NCI-H748 (cell line): ENCODE measurements around the gene GOLGA8M.
A peak's percentile ranks its signal among the peaks of the same experiment; 100 is the strongest.
"Not testable (repeated sequence)": the region's sequence is repeated elsewhere in the genome, so short reads cannot be mapped to it uniquely, and the experiment has no call there.

Source experiments
- DNase-seq: peaks from one replicate; lab custom pipeline; 2025; ENCODE audit not compliant: unreplicated experiment; lab: John Stamatoyannopoulos, UW

The GOLGA8M gene, protein sequence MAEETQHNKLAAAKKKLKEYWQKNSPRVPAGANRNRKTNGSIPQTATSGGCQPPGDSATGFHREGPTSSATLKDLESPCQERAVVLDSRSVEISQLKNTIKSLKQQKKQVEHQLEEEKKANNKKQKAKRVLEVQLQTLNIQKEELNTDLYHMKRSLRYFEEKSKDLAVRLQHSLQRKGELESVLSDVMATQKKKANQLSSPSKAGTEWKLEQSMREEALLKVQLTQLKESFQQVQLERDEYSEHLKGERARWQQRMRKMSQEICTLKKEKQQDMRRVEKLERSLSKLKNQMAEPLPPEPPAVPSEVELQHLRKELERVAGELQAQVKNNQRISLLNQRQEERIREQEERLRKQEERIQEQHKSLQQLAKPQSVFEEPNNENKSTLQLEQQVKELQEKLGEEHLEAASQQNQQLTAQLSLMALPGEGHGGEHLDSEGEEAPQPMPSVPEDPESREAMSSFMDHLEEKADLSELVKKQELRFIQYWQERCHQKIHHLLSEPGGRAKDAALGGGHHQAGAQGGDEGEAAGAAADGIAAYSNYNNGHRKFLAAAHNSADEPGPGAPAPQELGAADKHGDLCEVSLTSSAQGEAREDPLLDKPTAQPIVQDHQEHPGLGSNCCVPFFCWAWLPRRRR

DNA sequence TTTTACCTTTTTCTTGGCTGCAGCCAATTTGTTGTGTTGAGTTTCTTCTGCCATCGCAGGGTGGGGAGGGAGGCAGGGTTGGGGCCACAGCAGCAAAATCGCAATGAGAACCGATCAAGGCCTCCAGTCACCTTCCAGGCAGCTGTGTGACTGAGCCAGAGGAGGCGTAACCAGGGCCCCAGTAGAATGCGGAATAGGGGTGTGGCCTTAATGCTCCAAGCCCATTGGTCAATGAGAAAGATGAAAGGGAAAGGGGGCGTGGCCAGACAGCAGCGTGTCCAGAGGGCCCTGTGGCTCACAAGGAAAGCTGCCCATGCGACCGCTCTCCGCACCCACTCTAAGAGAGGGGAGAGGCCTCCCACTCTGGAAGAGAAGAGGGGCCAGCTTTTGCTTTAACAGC, at the start of gene GOLGA8M:
GOLGA8M (minus strand) TSS at position 152 of the 400 bp plus-strand sequence; CDS start at position 54, 98 bp downstream.
- DNase-seq, result not testable (repeated sequence)

DNA sequence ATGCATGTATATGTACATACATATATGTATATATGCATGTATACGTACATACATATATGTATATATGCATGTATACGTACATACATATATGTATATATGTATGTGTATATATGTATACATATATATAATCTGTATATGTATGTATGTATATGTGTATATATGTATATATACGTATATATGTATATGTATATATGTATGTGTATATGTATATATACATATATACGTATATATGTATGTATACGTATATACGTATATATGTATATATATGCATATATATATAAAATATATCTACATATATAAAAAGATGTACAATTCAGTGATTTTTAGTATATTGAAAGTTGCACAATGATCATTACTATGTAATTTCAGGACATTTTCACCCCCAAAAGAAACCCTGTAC, 30.7 kb upstream of the GOLGA8M start:
- DNase-seq, result not testable (repeated sequence)

DNA sequence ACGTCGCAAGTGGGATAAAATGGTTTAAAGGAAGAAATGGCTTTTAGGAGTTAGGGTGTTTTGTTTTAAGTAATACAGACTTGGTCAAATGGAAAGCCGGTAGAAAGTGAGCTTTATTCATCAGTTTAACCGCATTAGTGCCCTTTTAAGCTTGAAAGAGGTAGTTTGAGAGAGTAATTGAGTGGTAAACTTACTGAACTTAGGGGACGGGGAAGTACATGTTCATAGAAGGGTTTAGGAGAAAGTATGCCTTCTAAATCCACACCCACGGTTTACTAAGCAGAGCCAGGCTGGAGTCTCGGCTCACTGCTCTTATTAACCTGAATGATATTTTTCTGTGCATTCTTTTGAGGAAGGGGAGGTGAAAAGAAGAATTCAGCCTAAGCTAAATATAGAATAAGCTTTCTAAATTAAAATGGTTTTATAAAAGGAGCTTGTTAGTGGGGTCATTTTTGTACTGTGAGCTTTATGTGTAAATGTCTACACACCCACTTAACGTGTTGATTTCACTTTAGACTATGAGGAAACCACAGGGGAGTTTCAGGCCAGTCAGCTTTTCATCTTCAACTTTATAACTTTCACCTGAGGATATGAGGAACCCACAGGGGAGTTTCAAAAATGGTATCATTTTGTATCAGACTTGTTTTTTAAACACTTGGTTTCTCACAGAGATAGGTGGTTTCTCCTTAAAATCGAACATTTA, 26.5 kb upstream of the GOLGA8M start:
- not testable (repeated sequence) for DNase-seq

DNA sequence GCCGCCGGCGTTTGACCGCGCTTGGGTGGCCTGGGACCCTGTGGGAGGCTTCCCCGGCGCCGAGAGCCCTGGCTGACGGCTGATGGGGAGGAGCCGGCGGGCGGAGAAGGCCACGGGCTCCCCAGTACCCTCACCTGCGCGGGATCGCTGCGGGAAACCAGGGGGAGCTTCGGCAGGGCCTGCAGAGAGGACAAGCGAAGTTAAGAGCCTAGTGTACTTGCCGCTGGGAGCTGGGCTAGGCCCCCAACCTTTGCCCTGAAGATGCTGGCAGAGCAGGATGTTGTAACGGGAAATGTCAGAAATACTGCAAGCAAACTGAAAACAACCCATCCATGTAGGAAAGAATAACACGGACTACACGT, 26.0 kb upstream of the GOLGA8M start:
- not testable (repeated sequence) for DNase-seq

DNA sequence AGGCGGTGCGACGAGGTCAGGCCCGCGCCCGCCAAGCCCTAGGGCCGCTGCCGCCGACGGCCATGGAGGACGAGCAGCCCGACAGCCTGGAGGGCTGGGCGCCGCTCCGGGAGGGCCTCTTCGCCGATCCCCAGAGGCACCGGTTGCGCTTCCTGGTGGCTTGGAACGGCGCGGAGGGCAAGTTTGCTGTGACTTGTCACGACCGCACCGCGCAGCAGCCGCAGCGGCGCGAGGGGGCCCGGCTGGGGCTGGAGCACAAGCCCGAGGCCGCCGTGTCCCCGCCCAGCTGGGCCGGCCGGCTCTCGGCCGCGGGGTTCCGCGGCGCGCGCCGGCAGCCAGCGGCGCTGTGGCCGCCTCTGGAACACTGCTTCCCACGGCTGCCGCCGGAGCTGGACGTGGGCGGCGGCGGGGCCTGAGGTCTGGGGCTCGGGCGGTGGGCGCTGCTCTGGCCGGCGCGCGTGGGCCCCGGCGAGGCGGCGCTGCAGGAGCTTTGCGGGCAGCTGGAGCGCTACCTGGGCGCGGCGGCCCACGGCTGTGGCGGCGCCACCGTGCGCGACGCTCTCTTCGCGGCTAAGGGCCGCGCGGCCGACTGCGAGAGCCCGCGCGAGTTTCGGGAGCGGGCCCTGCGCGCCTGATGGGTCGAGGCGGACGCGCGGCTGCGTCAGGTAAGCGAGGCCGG, 25.4 kb upstream of the GOLGA8M start:
- peak; percentile 42 for DNase-seq

DNA sequence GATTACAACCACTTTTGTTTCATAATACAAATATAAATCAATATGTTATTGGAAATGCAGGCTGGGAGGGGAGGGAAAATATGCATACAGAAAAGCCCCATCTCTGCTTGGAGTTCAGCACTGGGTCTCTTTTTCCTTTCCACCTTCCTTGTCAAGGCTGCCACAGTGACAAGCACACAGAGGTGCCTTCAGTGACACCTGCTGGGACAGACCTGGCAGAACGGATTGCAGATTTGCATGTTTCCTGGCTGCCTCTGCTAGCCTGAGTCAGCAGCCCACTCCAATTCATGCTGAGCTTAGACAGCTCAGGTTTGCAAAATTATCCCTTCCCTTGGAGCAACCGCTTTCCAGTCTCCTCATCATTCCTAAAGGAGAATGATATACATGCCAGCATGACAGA, 15.8 kb upstream of the GOLGA8M start:
- peak; percentile 36 for DNase-seq

DNA sequence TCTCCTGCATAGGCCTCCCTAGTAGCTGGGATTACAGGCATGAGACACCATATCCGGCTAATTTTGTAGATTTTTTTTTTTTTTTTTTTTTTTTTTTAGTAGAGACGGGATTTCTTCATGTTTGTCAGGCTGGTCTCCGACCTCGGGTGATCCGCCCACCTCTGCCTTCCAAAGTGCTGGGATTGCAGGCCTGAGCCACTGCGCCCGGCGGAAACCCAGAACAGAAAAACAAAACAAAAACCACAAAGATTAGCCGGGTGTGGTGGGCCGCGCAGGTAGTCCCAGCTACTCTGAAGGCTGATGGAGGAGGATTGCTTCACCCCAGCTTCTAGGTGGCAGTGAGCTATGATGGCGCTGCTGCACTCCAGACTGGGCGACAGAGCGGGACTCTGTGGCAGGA, 14.8 kb upstream of the GOLGA8M start:
- not testable (repeated sequence) for DNase-seq

DNA sequence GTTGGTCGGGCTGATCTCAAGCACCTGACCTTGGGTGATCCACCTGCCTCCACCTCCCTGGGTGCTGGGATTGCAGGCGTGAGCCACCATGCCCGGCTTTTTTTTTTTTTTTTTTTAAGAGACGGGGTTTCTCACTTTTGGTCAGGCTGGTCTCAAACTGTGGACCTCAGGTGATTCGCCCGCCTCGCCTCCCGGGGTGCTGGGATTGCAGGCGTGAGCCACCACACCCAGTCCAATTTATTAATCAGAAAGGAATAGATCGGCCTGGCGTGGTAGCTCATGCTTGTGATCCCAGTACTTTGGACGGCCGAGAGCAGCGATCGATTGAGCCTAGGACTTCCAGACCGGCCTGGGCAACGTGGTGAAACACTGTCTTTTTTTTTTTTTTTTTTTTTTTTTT, 13.9 kb upstream of the GOLGA8M start:
- no peak for DNase-seq

DNA sequence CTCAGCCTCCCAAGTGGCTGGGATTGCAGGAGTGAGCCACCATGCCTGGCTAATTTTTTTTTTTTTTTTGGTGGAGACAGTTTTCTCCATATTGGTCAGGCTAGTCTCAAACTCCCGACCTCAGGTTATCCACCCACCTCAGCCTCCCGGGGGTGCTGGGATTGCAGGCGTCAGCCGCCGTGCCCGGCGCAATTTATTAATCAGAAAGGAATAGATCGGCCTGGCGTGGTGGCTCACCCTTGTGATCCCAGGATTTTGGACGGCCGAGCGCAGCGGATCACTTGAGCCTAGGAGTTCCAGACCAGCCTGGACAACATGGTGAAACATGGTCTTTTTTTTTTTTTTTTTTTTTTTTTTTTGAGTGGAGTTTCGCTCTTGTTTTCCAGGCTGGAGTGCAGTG, 13.3 kb upstream of the GOLGA8M start:
- no peak for DNase-seq

DNA sequence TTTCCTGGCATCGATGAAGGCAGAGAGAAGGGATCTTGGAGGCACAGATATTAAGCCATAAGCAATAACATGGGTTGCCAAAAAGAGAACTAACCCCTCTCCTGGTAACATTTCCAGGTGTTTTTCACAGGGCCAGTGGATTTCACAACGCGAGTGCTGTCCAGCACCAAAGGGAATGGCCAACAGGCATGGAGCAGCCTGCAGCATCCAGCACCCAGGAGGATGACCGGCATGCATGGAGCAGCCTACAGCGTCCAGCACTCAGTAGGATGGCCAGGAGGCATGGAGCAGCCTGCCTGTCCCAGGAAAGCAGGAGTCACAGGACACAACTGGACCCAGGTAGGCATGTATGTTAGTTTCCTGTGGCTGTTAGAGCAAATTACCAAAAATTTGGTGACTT, 11.8 kb upstream of the GOLGA8M start:
- DNase-seq, result not testable (repeated sequence)

DNA sequence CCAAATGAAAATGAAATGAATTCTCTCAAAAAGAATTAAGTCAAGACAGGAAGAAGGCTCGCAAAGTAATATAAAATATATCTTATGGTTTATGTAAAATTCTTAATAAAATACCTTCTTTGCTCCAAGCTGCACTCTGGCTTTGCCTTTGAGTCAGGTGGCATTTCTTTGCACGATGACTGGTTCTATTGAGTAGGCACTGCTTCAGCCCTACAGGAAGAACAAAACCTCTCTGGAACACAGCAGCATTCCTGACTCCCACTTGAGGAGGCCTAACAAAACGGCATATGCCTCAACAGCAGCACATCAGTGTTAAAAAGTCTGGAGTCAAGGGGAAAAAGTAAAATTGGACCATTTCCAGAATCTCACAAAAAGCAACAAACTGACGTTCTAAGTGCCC, 7.4 kb upstream of the GOLGA8M start:
- not testable (repeated sequence) for DNase-seq

DNA sequence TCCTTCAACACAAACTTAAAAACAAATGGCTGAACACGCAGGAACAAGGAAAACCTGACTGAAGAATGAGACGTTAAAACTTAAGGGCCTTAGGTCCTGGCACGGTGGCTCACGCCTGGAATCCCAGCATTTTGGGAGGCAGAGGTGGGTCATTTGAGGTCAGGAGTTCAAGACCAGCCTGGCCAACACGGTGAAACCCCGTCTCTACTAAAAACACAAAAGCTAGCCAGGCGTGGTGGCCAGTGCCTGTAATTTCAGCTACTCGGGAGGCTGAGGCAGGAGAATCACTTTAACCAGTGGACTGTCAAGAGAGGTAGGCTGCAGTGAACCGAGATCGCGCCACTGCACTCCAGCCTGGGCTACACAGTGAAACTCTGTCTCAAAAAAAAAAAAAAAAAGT, 6.4 kb upstream of the GOLGA8M start:
- not testable (repeated sequence) for DNase-seq

DNA sequence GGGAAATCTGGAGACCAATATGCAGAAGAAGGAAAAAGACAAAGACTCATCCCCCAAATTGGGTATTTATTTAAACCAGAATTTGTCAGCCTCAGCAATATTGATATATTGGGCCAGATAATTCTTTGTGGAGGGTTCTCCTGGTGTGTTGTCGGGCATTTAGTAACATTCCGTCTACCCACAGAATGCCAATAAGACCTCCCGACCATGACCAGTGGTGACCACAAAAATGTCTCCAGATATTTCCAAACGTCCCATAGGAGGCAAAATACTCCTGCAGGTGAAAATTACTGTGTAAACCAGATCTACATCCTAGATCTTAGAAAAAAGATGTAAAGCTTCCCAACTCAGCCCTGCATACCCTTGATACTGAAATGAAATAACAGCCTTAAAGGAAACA, 2.0 kb upstream of the GOLGA8M start:
- not testable (repeated sequence) for DNase-seq

DNA sequence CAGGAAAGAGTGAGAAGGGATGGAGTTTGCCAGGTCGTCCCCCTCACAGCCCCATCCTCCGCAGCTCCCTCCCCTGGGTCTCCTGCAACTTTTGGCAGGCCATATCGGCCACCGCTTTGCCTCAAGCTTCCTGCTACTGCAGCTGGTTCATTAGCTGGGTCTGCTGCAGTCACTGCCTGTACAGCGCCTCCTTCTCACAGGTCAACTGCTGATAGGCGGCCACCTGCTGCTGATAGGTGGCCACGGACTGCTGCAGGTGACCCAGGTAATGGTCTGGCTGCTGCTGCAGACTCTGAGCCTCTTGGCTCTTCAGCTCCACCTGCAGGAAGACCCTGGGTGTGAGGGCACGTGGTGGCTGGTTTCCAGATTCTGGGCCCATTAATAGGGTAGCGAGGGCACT, 8.3 kb downstream of the GOLGA8M start:
- peak; percentile 8 for DNase-seq

DNA sequence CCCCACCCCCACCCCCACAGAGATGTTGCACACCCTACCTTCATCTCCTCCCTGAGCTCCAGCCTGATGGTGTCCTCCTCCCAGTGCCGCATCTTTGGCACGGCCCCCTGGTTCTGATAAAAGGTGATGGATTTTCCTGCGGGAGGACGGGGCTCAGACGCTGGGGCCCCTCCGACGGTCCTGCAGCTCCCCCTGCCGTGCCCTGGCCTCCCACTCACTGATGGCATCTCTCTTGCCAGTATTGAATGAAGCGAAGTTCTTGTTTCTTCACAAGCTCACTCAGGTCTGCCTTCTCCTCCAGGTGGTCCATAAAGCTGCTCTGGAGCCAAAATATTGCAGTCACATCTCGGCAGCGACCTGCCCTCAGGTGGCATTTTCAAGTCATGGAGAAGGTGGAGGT, 9.8 kb downstream of the GOLGA8M start:
- not testable (repeated sequence) for DNase-seq

DNA sequence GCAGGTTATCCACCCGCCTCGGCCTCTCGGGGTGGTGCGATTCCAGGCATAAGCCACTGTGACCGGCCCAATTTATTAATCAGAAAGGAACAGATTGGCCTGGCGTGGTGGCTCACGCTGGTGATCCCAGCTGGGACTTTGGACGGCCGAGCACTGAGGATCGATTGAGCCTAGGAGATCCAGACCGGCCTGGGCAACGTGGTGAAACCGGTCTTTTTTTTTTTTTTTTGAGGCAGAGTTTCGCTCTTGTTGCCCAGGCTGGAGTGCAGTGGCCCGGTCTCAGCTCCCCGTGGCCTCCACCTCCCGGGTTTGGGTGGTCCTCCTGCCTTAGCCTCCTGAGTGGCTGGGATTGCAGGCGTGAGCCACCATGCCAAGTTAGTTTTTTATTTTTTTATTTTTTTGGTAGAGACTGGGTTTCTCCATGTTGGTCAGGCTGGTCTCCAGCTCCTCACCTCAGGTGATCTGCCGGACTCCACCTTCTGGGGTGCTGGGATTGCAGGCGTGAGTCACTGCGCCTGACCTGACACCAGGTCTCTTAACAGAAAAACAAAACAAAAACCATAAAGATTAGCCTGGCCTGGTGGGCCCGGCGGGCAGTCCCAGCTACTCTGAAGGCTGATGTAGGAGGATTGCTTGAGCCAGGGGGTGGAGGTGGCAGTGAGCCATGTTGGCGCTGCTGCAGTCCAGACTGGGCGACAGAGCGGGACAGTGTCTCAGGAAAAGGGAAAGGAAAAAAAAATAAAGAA, 18.0 kb downstream of the GOLGA8M start:
- not testable (repeated sequence) for DNase-seq

DNA sequence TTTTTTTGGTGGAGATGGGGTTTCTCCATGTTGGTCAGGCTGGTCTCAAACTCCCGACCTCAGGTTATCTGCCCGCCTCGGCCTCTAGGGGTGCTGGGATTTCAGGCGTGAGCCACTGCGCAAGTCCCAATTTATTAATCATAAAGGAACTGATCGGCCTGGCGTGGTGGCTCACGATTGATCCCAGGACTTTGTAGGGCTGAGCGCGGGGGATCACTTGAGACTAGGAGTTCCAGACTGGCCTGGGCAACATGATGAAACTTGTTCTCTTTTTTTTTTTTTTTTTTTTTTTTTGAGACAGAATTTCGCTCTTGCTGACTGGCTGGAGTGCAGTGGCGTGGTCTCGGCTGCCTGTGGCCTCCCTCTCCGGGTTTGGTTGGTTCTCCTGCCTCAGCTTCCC, 19.2 kb downstream of the GOLGA8M start:
- not testable (repeated sequence) for DNase-seq

DNA sequence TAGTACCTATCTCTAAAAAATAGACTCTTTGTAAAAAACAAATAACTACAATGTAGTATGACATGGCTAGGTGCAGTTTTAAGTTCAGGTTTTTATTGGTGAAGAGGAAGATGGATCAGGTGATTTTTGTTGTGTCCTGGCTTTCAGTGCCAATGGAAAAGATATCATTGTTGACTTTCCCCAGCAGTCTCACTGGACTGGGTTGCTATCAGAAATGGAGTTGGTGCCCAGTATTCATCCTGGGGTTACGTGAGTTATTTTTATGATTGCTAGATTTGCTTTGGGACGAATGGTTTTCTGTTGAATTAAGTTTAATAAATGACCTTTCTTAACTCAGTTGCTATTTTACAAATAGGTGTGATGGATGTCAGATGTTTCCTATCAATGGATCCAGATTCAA, 38.7 kb downstream of the GOLGA8M start:
- DNase-seq, result not testable (repeated sequence)

DNA sequence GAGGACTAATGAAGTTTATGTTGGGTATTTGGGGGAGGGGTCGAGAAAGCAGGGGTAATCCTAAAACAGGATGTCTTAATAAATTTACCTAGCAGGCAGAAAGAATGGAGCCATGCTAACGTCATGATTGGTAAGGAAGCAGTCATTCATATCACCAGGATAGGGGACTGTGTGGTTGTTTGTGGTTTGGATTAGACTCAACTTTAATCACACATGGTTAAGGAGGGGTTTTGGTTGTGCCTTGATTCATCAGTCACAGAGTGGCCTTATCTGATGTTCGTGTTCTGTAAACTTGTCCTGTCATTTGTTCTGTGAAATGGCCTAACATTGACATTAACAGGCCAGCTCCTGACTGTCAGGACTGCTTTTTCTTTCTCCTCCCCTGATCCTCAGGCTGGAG, 40.1 kb downstream of the GOLGA8M start:
- DNase-seq, result not testable (repeated sequence)

DNA sequence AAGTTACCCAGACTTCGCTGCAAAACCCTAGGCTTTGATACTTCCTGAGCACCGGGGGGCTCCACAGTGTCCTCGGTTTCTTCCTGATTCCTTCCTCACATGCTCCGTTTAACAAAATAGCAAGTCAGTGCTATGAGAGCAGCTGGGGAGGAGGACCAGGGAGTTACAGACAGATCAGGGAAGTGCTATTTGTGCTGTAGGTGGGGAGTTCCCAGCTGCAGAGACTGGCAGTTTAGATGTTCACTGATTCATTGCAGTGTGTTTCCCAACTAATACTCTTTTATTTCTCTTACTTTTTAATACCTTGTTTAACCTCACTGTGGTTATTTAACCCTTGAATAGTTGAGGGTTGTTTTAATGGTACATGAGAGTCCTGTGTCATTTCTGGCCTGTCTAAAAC, 45.8 kb downstream of the GOLGA8M start:
- DNase-seq, result not testable (repeated sequence)

DNA sequence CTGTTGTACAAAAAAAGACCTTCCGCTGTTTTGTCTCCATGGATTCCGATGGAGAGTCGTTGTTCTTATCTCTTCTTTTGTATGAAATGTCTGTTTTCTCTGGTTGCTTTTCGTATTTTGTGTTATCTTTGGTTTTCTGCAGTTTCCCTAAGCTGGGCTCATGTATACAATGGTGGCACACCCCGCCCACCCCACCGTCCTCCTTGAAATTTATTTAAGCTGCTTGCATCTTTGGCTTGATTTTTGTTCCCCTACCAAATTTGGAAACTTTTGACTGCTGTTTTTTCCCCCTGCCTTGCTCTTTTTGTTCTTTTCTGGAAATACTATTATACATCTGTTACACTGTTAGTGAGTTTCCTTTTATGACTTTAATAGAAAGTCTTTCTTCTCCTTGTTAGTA, 47.6 kb downstream of the GOLGA8M start:
- not testable (repeated sequence) for DNase-seq
